ENCODE data around the gene GFRA4. TPM values are rescaled to one million over a fixed set of nuclear protein-coding genes. Genes with fewer than 3 reads are reported as not detected.
A peak's percentile ranks its signal among the peaks of the same experiment; 100 is the strongest.

The GFRA4 gene
- total RNA-seq, 1 experiment from 2014 or later = not detected

GRCh38 chr20:3632311-3633004 lies 30.7 kb downstream of the GFRA4 start:
- POLR2A ChIA-PET = no interaction called here
- H2AFZ ChIP-seq (ENCODE audit: low read depth, low read length, poor library complexity, severe bottlenecking) = no peak overlapping the region
- BruUV-seq (replicated peaks) = no TSS peak

DNA sequence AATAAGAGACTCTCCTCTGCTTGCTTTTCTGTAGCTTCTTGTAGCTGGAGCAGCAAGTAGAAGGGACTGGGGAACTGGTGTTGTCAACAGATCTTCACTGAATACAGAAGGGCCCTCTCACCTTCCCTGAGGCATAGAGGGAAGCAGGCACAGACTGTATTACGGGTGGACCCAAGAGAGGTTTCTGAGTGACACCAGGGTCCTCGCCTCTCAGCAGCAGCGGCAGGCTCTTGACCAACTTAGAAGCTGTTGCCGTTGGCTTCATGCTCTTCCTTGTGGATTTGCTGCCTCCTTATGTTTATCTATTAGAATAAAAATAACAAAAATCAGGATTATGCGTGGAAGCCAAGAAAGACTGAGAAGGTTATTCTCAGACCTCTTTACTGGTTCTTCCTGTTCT lies 31.7 kb downstream of the GFRA4 start:
- no peaks in the 10 kb centered on the region for H3K9me3 ChIP-seq (ENCODE audit: control insufficient read depth in 1 of 2, insufficient read depth in 1 of 2, low read depth in 1 of 2, low read length in 2 of 2)
- H3K4me1 ChIP-seq (ENCODE audit: control insufficient read depth in 1 of 2, insufficient read depth in 2 of 2, low read length in 2 of 2) = no peaks in the 10 kb centered on the region
- RAD21 ChIA-PET (ENCODE audit: low non-redundant PET in 1 of 2, low total read pairs in 2 of 2, uncharacterized antibody in 2 of 2, unreplicated experiment in 2 of 2) = no interaction called here
- H3K79me2 ChIP-seq (ENCODE audit: insufficient read depth, low read length) = no peaks in the 10 kb centered on the region
- no peak overlapping the region for H3K4me2 ChIP-seq (ENCODE audit: low read length)
- H3K27ac ChIP-seq (ENCODE audit: low read depth, low read length) = no peak overlapping the region
- H2AFZ ChIP-seq (ENCODE audit: low read depth, low read length, poor library complexity, severe bottlenecking) = no peak overlapping the region
- no peak for ATAC-seq
- no peaks in the 10 kb centered on the region for H3K9me2 ChIP-seq (ENCODE audit: insufficient read depth)
- no peak for DNase-seq (ENCODE audit: low read depth, low spot score)
- H3K9ac ChIP-seq (ENCODE audit: low read length) = no peak overlapping the region
- no TSS peak for BruUV-seq (replicated peaks)
- H3K36me3 ChIP-seq (ENCODE audit: control insufficient read depth in 1 of 2, insufficient read depth in 2 of 2, low read length in 2 of 2) = no peaks in the 10 kb centered on the region; a peak in 1 of 4 replicates
- intact Hi-C loops (cut with micrococcal nuclease) = no loop called here
- POLR2A ChIA-PET = no interaction called here
- H4K20me1 ChIP-seq (ENCODE audit: insufficient read depth) = no peaks in the 10 kb centered on the region
- H3K4me3 ChIP-seq (replicated peaks in 1 of 2; ENCODE audit: low read depth in 1 of 2, low read length in 2 of 2) = no peak overlapping the region
- no peaks in the 10 kb centered on the region for H3K27me3 ChIP-seq (ENCODE audit: insufficient read depth, low read length)
- CTCF ChIA-PET = no interaction called here
- TF ChIP-seq SRF (IDR thresholded peaks at IDR 0.05; ENCODE audit: low read depth) = no peak
- TF ChIP-seq, protein P1, sequence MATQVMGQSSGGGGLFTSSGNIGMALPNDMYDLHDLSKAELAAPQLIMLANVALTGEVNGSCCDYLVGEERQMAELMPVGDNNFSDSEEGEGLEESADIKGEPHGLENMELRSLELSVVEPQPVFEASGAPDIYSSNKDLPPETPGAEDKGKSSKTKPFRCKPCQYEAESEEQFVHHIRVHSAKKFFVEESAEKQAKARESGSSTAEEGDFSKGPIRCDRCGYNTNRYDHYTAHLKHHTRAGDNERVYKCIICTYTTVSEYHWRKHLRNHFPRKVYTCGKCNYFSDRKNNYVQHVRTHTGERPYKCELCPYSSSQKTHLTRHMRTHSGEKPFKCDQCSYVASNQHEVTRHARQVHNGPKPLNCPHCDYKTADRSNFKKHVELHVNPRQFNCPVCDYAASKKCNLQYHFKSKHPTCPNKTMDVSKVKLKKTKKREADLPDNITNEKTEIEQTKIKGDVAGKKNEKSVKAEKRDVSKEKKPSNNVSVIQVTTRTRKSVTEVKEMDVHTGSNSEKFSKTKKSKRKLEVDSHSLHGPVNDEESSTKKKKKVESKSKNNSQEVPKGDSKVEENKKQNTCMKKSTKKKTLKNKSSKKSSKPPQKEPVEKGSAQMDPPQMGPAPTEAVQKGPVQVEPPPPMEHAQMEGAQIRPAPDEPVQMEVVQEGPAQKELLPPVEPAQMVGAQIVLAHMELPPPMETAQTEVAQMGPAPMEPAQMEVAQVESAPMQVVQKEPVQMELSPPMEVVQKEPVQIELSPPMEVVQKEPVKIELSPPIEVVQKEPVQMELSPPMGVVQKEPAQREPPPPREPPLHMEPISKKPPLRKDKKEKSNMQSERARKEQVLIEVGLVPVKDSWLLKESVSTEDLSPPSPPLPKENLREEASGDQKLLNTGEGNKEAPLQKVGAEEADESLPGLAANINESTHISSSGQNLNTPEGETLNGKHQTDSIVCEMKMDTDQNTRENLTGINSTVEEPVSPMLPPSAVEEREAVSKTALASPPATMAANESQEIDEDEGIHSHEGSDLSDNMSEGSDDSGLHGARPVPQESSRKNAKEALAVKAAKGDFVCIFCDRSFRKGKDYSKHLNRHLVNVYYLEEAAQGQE (IDR thresholded peaks at IDR 0.05; ENCODE audit: low read depth) = no peak
- no peak for TF ChIP-seq POLR2A (IDR thresholded peaks at IDR 0.05; ENCODE audit: borderline replicate concordance, extremely low read depth, insufficient read depth, insufficient read length)
- no peak for TF ChIP-seq EZH2 (IDR thresholded peaks at IDR 0.05)
- TF ChIP-seq, protein P2, sequence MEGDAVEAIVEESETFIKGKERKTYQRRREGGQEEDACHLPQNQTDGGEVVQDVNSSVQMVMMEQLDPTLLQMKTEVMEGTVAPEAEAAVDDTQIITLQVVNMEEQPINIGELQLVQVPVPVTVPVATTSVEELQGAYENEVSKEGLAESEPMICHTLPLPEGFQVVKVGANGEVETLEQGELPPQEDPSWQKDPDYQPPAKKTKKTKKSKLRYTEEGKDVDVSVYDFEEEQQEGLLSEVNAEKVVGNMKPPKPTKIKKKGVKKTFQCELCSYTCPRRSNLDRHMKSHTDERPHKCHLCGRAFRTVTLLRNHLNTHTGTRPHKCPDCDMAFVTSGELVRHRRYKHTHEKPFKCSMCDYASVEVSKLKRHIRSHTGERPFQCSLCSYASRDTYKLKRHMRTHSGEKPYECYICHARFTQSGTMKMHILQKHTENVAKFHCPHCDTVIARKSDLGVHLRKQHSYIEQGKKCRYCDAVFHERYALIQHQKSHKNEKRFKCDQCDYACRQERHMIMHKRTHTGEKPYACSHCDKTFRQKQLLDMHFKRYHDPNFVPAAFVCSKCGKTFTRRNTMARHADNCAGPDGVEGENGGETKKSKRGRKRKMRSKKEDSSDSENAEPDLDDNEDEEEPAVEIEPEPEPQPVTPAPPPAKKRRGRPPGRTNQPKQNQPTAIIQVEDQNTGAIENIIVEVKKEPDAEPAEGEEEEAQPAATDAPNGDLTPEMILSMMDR (IDR thresholded peaks at IDR 0.05 in 2 of 3, conservative IDR thresholded peaks at IDR 0.05 in 1 of 3; ENCODE audit: borderline replicate concordance in 1 of 3, insufficient read depth in 1 of 3, low read depth in 2 of 3, low read length in 2 of 3) = no peak
- TF ChIP-seq ELF1 (IDR thresholded peaks at IDR 0.05; ENCODE audit: borderline replicate concordance, low read depth) = no peak
- no peak for TF ChIP-seq EGR1 (IDR thresholded peaks at IDR 0.05; ENCODE audit: low read depth)
- TF ChIP-seq FOSL1 (IDR thresholded peaks at IDR 0.05; ENCODE audit: low read depth) = no peak

More at GRCh38 chr20:3632311-3633004, 30.7 kb downstream of the GFRA4 start:
- ChIA-PET CTCF (interaction anchor here (1.0 kb wide), 1 partner anchor 69 kb away, joined by 4 read pairs; no protein-coding TSS in a partner anchor), RAD21 (ENCODE audit: low non-redundant PET in 1 of 2, low total read pairs in 2 of 2, uncharacterized antibody in 2 of 2, unreplicated experiment in 2 of 2) (no interaction called here)
- Histone ChIP-seq H3K4me2 (ENCODE audit: low read length) (no peak overlapping the region), H3K36me3 (ENCODE audit: control insufficient read depth in 1 of 2, insufficient read depth in 2 of 2, low read length in 2 of 2) (no peaks in the 10 kb centered on the region; a peak in 1 of 4 replicates), H4K20me1 (ENCODE audit: insufficient read depth) (no peaks in the 10 kb centered on the region), H3K79me2 (ENCODE audit: insufficient read depth, low read length) (no peaks in the 10 kb centered on the region), H3K9me3 (ENCODE audit: control insufficient read depth in 1 of 2, insufficient read depth in 1 of 2, low read depth in 1 of 2, low read length in 2 of 2) (no peaks in the 10 kb centered on the region), H3K4me1 (ENCODE audit: control insufficient read depth in 1 of 2, insufficient read depth in 2 of 2, low read length in 2 of 2) (no peaks in the 10 kb centered on the region), H3K4me3 (replicated peaks in 1 of 2; ENCODE audit: low read depth in 1 of 2, low read length in 2 of 2) (no peak overlapping the region), H3K9ac (ENCODE audit: low read length) (no peak overlapping the region), H3K27me3 (ENCODE audit: insufficient read depth, low read length) (no peaks in the 10 kb centered on the region), H3K9me2 (ENCODE audit: insufficient read depth) (no peaks in the 10 kb centered on the region), H3K27ac (ENCODE audit: low read depth, low read length) (no peak overlapping the region)
- DNase-seq (ENCODE audit: low read depth, low spot score) = no peak
- intact Hi-C loops (cut with micrococcal nuclease) = no loop called here
- TF ChIP-seq, protein P2 (IDR thresholded peaks at IDR 0.05 in 2 of 3, conservative IDR thresholded peaks at IDR 0.05 in 1 of 3; ENCODE audit: borderline replicate concordance in 1 of 3, insufficient read depth in 1 of 3, low read depth in 2 of 3, low read length in 2 of 3) = peak in 2 of 3 experiments; percentile 22 to 37; a peak in 3 of 6 replicates
- TF ChIP-seq EZH2 (IDR thresholded peaks at IDR 0.05) (no peak), RAD21 (IDR thresholded peaks at IDR 0.05; ENCODE audit: low read depth) (peak; percentile 39; the same call in 1 of the 2 replicates), JUND (IDR thresholded peaks at IDR 0.05) (no peak)
- no peak for ATAC-seq
